GM21367 (cell line): ENCODE results near the gene IGFL2.
"Not testable (repeated sequence)": the region's sequence is repeated elsewhere in the genome, so short reads cannot be mapped to it uniquely, and the experiment has no call there.

ENCODE experiments used
- ATAC-seq: cut with Tn5 transposase; IDR thresholded peaks from one replicate; pipeline ENCODE4 v1.9.1; 2021; ENCODE audit not compliant: unreplicated experiment

Gene IGFL2

GRCh38 chr19:46186717-46187101 is 38.7 kb downstream of the IGFL2 start:
- no peak for ATAC-seq

- no peak for ATAC-seq
These were observed 42.2 kb downstream of the IGFL2 start for GRCh38 chr19:46189971-46190888.

- ATAC-seq = no peak
These were observed 43.3 kb downstream of the IGFL2 start for GRCh38 chr19:46191356-46191755.

DNA sequence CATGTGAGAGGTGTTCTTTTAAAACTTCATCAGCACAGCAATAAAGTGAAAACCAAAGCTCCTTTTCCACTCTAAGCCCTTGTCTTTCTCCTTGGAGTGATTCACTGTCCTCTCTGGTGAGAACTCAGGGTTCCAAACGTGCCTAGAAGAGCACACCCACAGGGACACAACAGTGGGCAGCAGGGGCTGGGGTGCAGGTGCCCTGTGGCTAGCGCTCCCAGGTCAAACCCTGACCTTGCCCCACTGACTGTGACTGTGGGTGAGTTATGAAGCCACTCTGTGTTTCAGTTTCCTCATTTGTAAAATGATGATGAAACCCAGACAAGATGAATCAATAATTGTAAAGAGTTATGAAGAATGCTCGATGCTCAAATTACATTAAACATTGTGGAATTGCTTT is 43.9 kb downstream of the IGFL2 start:
- no peak for ATAC-seq

DNA sequence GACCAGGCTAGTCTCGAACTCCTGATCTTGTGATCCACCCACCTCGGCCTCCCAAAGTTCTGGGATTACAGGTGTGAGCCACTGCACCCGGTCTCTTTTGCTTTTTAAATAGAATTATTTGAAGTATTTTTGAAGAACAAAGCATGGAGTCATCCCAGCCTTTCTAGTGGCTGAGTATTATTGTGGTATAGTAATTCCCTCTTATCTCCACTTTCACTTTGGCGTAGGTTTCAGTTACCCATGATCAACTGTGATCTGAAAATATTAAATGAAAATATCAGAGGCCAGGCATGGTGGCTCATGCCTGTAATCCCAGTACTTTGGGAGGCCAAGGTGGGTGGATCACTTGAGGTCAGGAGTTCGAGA is 44.6 kb downstream of the IGFL2 start:
- ATAC-seq = not testable (repeated sequence)

DNA sequence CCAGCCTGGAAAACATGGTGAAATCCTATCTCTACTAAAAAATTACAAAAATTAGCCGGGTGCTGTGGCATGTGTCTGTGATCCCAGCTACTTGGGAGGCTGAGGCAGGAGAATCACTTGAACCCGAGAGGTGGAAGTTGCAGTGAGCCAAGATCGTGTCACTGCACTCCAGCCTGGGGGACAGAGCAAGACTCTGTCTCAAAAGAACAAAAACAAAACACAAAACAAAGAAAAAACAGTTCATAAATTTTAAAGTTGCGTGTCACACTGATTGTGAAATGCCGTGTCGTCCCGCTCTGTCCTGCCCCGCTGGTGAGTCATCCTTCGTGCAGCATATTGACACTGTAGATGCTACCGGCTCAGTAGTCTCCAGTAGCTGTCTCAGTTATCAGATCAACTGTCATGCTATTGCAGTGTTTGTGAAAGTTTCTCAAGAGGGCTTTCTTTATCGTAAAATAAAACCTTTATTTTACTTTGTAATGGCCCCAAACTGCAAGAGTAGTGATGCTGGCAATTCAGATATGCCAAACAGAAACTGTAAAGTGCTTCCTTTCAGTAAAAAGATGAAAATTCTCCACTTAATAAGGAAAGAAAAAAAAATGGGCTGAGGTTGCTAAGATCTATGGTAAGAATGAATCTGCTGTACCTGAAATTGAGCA is 45.1 kb downstream of the IGFL2 start:
- ATAC-seq = no peak

DNA sequence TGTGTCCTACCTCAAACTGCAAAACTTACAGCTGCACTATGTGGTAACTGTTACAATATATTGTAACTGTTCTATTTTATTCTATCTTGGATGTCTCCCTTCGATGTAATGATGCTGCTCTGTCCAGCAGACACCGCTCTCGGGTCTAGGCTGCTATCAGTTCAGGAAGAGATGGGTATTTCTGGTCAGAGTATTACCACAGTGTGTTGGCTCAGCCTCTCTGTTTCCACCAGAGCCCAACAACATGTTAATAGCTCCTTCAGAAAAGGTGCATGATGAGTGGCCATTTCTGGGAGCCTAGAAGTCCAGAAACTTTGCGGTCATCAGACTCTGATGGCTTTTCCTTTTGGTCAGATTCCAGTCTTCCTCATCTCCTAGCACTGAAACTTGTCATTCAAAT is 45.6 kb downstream of the IGFL2 start:
- no peak for ATAC-seq

DNA sequence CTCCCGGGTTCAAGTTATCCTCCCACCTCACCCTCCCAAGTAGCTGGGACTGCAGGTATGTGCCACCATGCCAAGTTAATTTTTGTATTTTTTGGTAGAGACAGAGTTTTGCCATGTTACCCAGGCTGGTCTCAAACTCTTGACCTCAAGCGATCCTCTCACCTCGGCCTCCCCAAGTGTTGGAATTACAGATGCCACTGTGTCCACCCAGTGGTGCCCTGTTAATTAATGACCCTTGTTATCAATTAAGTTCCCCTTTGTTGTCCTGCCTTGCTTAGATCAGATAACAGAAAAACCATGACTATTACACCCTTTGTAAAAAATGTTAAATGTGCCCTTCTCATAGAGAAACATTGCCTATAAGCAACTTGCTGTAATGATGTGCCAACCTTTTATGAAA is 47.1 kb downstream of the IGFL2 start:
- ATAC-seq = no peak

DNA sequence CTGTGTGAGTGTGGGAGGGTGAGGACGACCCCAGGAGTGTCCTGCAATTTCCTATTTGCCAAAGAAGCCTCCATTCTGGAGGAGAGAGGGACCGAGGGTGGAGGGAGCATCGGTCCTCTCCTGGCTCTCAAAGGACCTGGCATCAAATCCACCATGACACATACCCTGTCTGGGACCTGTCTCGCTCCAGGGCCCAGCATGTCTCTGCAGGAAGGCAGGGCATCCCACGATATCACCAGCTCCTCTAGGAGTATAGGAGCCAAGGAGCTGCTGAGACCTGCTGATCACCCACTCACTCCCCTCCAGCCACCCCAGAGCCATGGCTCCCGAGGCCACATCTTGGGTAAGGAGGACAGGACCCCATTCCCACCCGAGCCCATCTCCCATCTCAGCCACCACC is 47.9 kb downstream of the IGFL2 start:
- ATAC-seq = not testable (repeated sequence)

DNA sequence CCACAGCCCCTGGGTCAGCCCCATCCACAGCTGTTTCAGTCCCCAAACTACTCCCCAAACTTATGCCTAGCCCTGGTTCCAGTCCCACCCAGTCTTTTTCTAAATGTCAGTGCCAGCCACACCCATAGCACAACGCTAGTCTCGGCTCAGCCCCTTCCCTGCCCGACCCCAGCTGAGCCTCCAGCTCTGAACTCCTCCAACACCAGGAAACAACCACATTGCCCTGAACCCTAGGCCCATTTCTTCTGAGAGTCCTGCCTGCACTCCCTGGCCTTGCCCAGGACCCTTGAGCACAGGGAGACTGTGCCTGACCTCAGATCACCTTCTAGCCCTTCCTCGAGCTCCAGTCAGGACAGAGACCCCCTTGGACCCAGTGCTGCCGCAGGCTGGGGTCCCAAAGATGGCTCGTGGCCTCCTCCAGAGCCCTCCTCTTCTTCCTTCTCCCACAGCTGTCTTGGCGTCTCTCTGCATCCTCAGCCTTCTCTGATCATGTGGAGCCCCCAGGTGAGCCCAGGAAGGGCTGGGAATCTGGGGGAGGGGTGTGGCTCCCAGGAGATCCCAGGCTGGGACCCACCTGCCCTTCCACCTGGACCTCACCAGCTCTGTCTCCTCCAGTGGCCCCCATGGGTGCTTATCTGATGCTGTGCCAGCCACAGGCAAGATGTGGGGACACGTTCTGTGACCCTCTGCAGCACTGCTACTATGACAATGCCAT is 48.5 kb downstream of the IGFL2 start:
- ATAC-seq = no peak

DNA sequence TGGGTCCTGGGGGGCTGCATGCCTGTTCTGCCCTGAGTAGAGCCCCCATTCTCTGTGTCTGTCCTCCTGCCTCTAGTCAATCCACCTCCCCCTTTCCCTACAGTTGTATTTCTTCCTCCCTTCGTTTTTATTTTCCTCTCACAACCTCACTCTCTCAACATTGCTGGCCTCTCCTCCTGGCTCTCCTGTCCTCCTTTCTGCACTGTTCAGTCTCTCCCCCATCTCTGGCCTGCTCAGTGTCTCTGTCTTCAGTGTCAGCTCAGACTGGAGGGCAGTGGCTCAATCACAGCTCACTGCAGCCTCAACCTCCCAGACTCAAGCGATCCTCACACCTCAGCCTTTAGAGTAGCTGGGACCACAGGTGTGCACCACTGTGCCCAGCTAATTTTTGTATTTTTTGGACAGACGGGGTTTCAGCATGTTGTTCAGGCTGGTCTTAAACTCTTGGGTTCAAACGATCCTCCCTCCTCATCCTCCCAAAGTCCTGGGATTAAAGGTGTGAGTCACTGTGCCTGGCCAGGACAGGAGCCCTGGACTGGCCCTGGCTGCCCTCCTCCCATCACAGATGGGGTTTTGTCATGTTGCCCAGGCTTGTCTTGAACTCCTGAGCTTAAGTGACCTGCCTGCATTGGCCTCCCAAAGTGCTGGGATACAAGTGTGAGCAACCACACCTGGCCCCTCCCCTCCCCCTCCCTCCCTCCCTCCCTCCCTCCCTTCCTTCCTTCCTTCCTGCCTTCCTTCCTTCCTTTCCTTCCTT is 49.5 kb downstream of the IGFL2 start:
- no peak for ATAC-seq

- no peak for ATAC-seq
These were observed 50.7 kb downstream of the IGFL2 start for GRCh38 chr19:46198756-46199155.

DNA sequence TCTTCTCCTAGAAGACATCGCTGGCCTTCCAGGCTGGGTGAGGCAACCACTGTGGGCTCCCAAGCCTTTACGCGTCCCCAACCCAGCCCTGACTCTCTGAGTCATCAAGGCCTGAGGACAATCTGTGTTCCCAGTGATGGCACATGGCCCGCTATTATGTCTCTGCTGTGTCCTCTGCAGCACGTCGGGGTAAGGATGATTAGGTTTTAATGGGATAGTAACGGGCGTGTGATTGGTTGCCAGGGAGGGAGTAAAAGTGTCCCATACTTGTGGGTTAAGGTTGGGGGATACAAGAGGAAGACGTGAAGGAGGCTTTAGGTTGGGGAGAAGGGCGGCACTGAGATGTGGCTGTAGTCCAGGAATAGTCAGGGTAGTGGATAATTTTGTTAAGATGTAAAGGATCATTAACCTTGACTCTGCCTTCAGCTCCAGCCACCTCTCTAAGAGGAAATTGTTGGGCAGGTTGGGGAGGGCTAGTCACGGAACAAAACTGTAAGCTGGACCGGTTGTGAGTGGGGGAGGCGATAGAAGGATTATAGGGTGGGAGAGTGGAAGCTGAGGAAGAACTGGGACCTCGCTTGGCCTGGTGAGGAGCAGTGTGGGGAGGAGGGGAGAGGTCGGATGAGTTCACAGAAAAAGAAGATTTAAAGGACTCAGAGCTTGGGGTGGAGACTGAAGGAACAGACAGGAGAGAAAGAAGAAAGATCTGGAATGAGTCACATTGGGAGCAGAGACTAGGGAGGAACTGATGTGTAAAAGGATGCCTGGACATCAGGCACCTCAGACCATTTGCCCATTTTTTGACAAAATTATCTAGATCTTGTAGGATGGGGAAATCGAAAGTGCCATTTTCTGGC is 53.6 kb downstream of the IGFL2 start:
- ATAC-seq = no peak

- no peak for ATAC-seq
These were observed 54.4 kb downstream of the IGFL2 start for GRCh38 chr19:46202426-46202825.

DNA sequence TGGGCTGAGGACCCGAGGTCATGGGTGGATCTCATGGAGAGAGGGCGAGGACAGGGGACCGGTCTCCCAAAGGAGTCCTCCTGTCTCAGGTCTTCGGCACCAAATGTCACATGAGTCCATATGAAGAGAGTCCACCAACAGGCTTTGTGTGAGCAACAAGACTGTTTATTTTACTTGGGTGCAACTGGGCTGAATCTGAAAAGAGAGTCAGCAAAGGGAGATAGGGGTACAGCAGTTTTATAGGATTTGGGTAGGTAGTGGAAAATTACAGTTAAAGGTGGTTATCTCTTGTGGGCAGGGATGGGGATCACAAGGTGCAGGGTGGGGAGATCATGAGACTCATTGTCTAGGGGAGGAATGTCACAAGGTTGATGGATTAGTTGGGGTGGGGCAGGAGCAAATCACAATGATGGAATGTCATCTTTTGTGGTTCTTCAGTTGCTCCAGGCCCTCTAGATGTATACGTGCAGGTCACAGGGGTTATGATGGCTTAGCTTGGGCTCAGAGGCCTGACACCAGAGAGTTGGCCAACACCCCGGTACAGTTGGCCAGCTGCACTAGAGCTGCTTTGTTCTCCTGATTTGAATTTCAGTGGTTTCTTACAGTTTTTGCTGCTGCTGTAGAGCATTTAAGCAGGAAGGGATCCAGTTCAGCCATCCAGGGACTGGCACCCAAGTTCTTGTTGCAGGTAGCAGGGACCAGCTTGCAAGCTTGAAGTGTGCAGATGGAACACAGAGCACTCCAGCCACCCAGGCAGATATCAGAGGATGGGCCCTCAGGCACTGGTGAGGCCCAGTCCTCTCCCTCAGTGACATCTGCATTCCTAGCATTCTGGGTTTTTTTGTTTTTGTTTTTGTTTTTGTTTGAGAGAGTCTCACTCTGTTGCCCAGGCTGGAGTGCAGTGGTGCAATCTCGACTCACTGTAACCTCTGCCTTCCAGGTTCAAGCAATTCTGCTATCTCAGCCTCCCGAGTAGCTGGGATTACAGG is 55.1 kb downstream of the IGFL2 start:
- ATAC-seq = no peak

- ATAC-seq = no peak
These were observed 56.0 kb downstream of the IGFL2 start for GRCh38 chr19:46204008-46204407.

DNA sequence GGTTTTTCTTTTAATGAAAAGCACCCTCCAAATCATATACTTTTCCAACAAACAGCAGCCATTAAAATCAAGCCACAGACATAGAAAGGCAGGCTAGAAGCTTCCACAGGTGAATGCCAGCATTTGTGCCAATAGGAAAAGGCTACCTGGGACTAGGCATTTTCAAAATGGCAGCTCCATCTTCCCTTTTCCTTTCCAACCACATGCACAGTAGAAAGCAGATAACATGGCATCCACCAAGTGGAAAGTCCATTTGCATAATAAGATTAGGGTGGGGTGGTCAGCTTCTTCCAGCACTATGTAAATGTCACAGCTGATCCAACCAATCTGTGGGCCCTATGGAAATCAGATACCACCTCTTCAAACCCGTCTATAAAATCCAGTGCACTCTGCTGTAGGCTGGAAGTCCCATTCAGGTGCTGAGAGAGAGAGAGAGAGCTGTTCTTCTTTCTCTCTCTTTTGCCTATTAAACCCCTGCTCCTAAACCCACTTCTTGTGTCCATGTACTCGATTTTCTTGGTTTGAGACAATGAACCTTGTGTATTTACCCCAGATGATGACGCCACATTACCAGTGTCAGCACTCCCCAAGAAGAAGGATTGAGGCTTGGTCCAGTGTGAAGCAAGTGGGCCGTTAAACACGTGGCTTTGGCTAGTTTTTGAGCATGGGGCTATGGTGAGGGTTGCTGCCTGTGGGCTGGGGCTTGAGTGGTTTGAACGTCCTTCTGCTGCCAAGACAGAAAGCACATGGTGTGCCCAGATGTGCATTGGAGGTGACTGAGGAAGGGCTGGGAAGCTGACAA is 57.3 kb downstream of the IGFL2 start:
- ATAC-seq = no peak

DNA sequence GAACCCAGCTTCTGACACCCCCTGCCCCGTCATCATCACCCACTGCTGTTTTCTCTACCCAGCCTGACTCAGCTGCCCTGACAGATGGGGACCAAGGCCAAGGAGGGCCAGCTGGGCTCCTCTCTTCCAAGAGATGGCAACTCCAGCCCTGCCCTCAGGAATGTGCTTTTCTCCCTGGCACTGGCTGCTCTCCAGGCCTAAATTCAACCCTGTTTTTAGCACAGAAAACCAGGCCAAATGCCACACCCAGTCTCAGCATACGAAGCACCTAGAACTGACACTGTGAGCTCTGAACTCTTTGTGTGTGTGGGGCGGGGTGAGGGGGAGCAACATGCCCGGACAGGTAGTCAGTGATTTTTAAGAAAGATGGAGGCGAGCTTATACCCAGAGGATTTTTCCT is 58.1 kb downstream of the IGFL2 start:
- no peak for ATAC-seq
